Adrenal gland (tissue), 12 donors: Measurements from ENCODE around the gene TEX29. TPM values are rescaled to one million over a fixed set of nuclear protein-coding genes. Genes with fewer than 3 reads are reported as not detected.

Experiments used
- DNase-seq, 7 donors: peaks; one replicate each; pipeline ENCODE4 v3.0.0-alpha.2; 2019 to 2020
- H3K27ac ChIP-seq, 5 donors: fragments of 200-600 bp; sonication (generic) in 4 of 5; 1 replicate in 3 of 5; 2 replicates in 2 of 5; pipeline versions ENCODE4 v1.5.1 to v1.8.0; 2016 to 2020; ENCODE audit warnings: mild to moderate bottlenecking in 1 of 5
- H3K27me3 ChIP-seq: fragments of 200-600 bp; 2 replicates; pipeline ENCODE4 v1.8.0; 2021
- H3K36me3 ChIP-seq, 2 donors: fragments of 200-600 bp; replicated peaks in 1 of 2; 1 replicate in 1 of 2; 2 replicates in 1 of 2; pipeline versions ENCODE4 v1.5.1 to v1.8.0; 2018 to 2022
- H3K4me1 ChIP-seq, 2 donors: fragments of 200-600 bp; replicated peaks in 1 of 2; 1 replicate in 1 of 2; 2 replicates in 1 of 2; pipeline versions ENCODE4 v1.5.1 to v1.8.0; 2018 to 2021
- H3K4me3 ChIP-seq, 4 donors: fragments of 200-600 bp; sonication (generic) in 3 of 4; one replicate each; pipeline ENCODE4 v1.5.1; 2016 to 2018
- H3K9me3 ChIP-seq, 3 donors: fragments of 200-600 bp; sonication (generic) in 1 of 3; replicated peaks in 1 of 3; 1 replicate in 2 of 3; 2 replicates in 1 of 3; pipeline versions ENCODE4 v1.5.1 to v1.8.0; 2016 to 2021
- CTCF ChIP-seq, 6 experiments: fragments of 450-650 bp in 4 of 6; fragments of 200-600 bp in 2 of 6; sonication (generic) in 1 of 6; IDR thresholded peaks; 1 replicate in 5 of 6; 2 replicates in 1 of 6; pipeline versions ENCODE4 v1.5.1 to v1.8.0; 2016 to 2021; ENCODE audit warnings: antibody characterized with exemption in 6 of 6, mild to moderate bottlenecking in 2 of 6, moderate library complexity in 1 of 6
- POLR2A ChIP-seq, 2 donors: fragments of 450-650 bp; IDR thresholded peaks; one replicate each; pipeline ENCODE4 v1.6.1; 2017; ENCODE audit warnings: antibody characterized with exemption in 2 of 2, mild to moderate bottlenecking in 2 of 2, moderate library complexity in 1 of 2
- WGBS, 4 donors: extraction: QIAGEN DNeasy Blood & Tissue Kit in 2 of 4; methylation state at CpG; one replicate each; pipeline versions ENCODE4 v1.1.5 to v1.1.7; 2013 to 2017; 5-methylcytosine and 5-hydroxymethylcytosine counted together
- intact Hi-C, 2 donors: fragments of 100-400 bp; cut with DNase I; formaldehyde crosslinking; loops; one replicate each; pipeline versions ENCODE4 v1.14.1 to v1.15.0; 2022 to 2023
- polyA plus RNA-seq, 3 donors: library from polyadenylated mRNA; stranded (reverse); fragments of 200-250 nt in 2 of 3; fragments of 350-450 nt in 1 of 3; fragmentation: Illumina TruSeq in 1 of 3; extraction: RNeasy Lipid Tissue Mini Kit (QIAGEN cat#74804) in 1 of 3; gene quantifications; one replicate each; pipeline ENCODE4 v1.2.3, GENCODE V29; 2013 to 2014
- total RNA-seq, 9 donors: library from RNA; depleted of rRNA in 4 of 9; stranded (reverse); fragments of >200 nt in 4 of 9; fragments of 120-200 nt in 1 of 9; fragmentation: NEBNext Ultra II Directional in 1 of 9; extraction: Animal tissue kit (Norgen Biotek cat#: 25700) in 1 of 9; gene quantifications; one replicate each; pipeline versions ENCODE4 v1.1.0 to v1.2.4, GENCODE V29; 2013 to 2023
- donor health status: healthy with polysubstance abuse.
- donor health status: Bipolar disorder and iron deficiency.
- donor health status: DM: yes; HTN: yes; CAD: no.
- donor health status: DM: no; HTN: no; CAD: no.
- donor health status: DM: no; HTN: no; CAD: no.
- donor health status: DM: yes; HTN: yes; CAD: no.

TEX29 gene
- total and polyA plus RNA-seq, 12 donors: 0.28 to 4.0 (median 0.34) TPM; not detected in 7

GRCh38 chr13:111328574-111329410 lies 8.3 kb downstream of the TEX29 start:
- intact Hi-C loops: no loop called here
- H3K27ac ChIP-seq: no peak overlapping the region
- DNase-seq: peak in 1 of 7 donors; percentile 23
- H3K4me1 ChIP-seq: no peaks in the 10 kb centered on the region
- WGBS, 4 donors: 85 to 94% (median 87%) methylated on average over 22 to 30 of the region's 30 CpGs
- no peak for TF ChIP-seq CTCF (IDR thresholded peaks at IDR 0.05)
- no peak for TF ChIP-seq POLR2A (IDR thresholded peaks at IDR 0.05)
- H3K9me3 ChIP-seq: no peaks in the 10 kb centered on the region
- H3K27me3 ChIP-seq: no peaks in the 10 kb centered on the region
- H3K36me3 ChIP-seq: no peaks in the 10 kb centered on the region
- no peak overlapping the region for H3K4me3 ChIP-seq

- H3K4me1 ChIP-seq: no peaks in the 10 kb centered on the region
- 90 to 93% (median 93%) methylated on average over 6 to 7 of the region's 7 CpGs for WGBS, 4 donors
- no peaks in the 10 kb centered on the region for H3K27me3 ChIP-seq
- H3K36me3 ChIP-seq: no peaks in the 10 kb centered on the region
- H3K27ac ChIP-seq: no peak overlapping the region
- H3K4me3 ChIP-seq: no peak overlapping the region
- TF ChIP-seq POLR2A (IDR thresholded peaks at IDR 0.05): no peak
- TF ChIP-seq CTCF (IDR thresholded peaks at IDR 0.05): no peak
- no peaks in the 10 kb centered on the region for H3K9me3 ChIP-seq
- intact Hi-C loops: no loop called here
- peak in 1 of 7 donors; percentile 17 for DNase-seq
Measured at GRCh38 chr13:111329641-111330040, 9.2 kb downstream of the TEX29 start.

- no peak for DNase-seq
- no peak for TF ChIP-seq CTCF (IDR thresholded peaks at IDR 0.05)
- no peak for TF ChIP-seq POLR2A (IDR thresholded peaks at IDR 0.05)
Measured at GRCh38 chr13:111330066-111330610, 9.7 kb downstream of the TEX29 start.

GRCh38 chr13:111335298-111335697 lies 14.9 kb downstream of the TEX29 start:
- Histone ChIP-seq H3K36me3 (no peaks in the 10 kb centered on the region), H3K4me3 (no peak overlapping the region), H3K27ac (no peak overlapping the region), H3K27me3 (no peaks in the 10 kb centered on the region), H3K9me3 (no peaks in the 10 kb centered on the region), H3K4me1 (no peaks in the 10 kb centered on the region)
- TF ChIP-seq POLR2A (IDR thresholded peaks at IDR 0.05): no peak
- TF ChIP-seq CTCF (IDR thresholded peaks at IDR 0.05): no peak
- WGBS, 4 donors: 72 to 85% (median 79%) methylated on average over 5 of the region's 5 CpGs
- intact Hi-C loops: no loop called here
- no peak for DNase-seq

More at GRCh38 chr13:111330066-111330610, 9.7 kb downstream of the TEX29 start:
- Histone ChIP-seq H3K36me3 (no peaks in the 10 kb centered on the region), H3K27me3 (no peaks in the 10 kb centered on the region), H3K27ac (no peak overlapping the region), H3K4me1 (no peaks in the 10 kb centered on the region), H3K9me3 (no peaks in the 10 kb centered on the region), H3K4me3 (no peak overlapping the region)
- intact Hi-C loops: no loop called here
- 72 to 80% (median 80%) methylated on average over 11 of the region's 11 CpGs for WGBS, 4 donors
